SJCRH30 (cell line): ENCODE results near the gene CNST. TPM values are rescaled to one million over a fixed set of nuclear protein-coding genes. Genes with fewer than 3 reads are reported as not detected.
A peak's percentile ranks its signal among the peaks of the same experiment; 100 is the strongest.

Experiments used
- DNase-seq, 2 experiments: peaks; one replicate each; pipeline ENCODE4 v3.0.0-alpha.2; 2015 to 2020
- H3K27ac ChIP-seq: fragments of 250-450 bp; sonication (Bioruptor Pico); 2 replicates; pipeline ENCODE4 v1.5.1; 2020; ENCODE audit warnings: mild to moderate bottlenecking, moderate library complexity
- H3K27me3 ChIP-seq: fragments of 250-450 bp; sonication (Bioruptor Pico); 2 replicates; pipeline ENCODE4 v1.5.1; 2020; ENCODE audit warnings: mild to moderate bottlenecking, moderate library complexity
- H3K36me3 ChIP-seq: fragments of 250-450 bp; sonication (Bioruptor Pico); 2 replicates; pipeline ENCODE4 v1.5.1; 2020; ENCODE audit warnings: mild to moderate bottlenecking, moderate library complexity
- H3K4me1 ChIP-seq: fragments of 250-450 bp; sonication (Bioruptor Pico); 2 replicates; pipeline ENCODE4 v1.5.1; 2020; ENCODE audit warnings: mild to moderate bottlenecking, moderate library complexity
- H3K4me3 ChIP-seq: fragments of 250-450 bp; sonication (Bioruptor Pico); 2 replicates; pipeline ENCODE4 v1.5.1; 2020; ENCODE audit warnings: mild to moderate bottlenecking, moderate library complexity
- H3K9me3 ChIP-seq: fragments of 250-450 bp; sonication (Bioruptor Pico); replicated peaks from 2 replicates; pipeline ENCODE4 v1.5.1; 2020; ENCODE audit warnings: mild to moderate bottlenecking, moderate library complexity
- total RNA-seq: library from RNA; depleted of rRNA; stranded (reverse); fragments of >200 nt; shearing (Covaris generic); gene quantifications from 2 replicates; pipeline ENCODE4 v1.2.3, GENCODE V29; 2014

Gene CNST
- total RNA-seq, 1 experiment from 2014 or later = 17.7 TPM

- Histone ChIP-seq H3K4me3 (no peak overlapping the region), H3K4me1 (no peaks in the 10 kb centered on the region), H3K27me3 (no peaks in the 10 kb centered on the region), H3K27ac (no peak overlapping the region), H3K36me3 (peaks cover 9% of the 10 kb centered on the region), H3K9me3 (no peaks in the 10 kb centered on the region)
- DNase-seq = no peak
Observed at GRCh38 chr1:246638941-246639655, 72.8 kb downstream of the CNST start.

- no peak overlapping the region for H3K4me3 ChIP-seq
- H3K27ac ChIP-seq = no peak overlapping the region
- H3K36me3 ChIP-seq = peaks cover 6% of the 10 kb centered on the region
- no peak for DNase-seq
- no peaks in the 10 kb centered on the region for H3K27me3 ChIP-seq
- no peaks in the 10 kb centered on the region for H3K4me1 ChIP-seq
- no peaks in the 10 kb centered on the region for H3K9me3 ChIP-seq
Observed at GRCh38 chr1:246639732-246640131, 73.5 kb downstream of the CNST start.

GRCh38 chr1:246640747-246641146 lies 74.5 kb downstream of the CNST start:
- peaks cover 6% of the 10 kb centered on the region for H3K36me3 ChIP-seq
- no peak overlapping the region for H3K27ac ChIP-seq
- H3K4me3 ChIP-seq = no peak overlapping the region
- DNase-seq = no peak
- H3K27me3 ChIP-seq = no peaks in the 10 kb centered on the region
- H3K4me1 ChIP-seq = no peaks in the 10 kb centered on the region
- H3K9me3 ChIP-seq = no peaks in the 10 kb centered on the region

- H3K4me1 ChIP-seq = no peaks in the 10 kb centered on the region
- no peaks in the 10 kb centered on the region for H3K27me3 ChIP-seq
- H3K36me3 ChIP-seq = peaks cover 6% of the 10 kb centered on the region
- DNase-seq = no peak
- H3K4me3 ChIP-seq = no peak overlapping the region
- no peaks in the 10 kb centered on the region for H3K9me3 ChIP-seq
- no peak overlapping the region for H3K27ac ChIP-seq
Observed at GRCh38 chr1:246641394-246641793, 75.1 kb downstream of the CNST start.

GRCh38 chr1:246642719-246643118 lies 76.5 kb downstream of the CNST start:
- no peak overlapping the region for H3K27ac ChIP-seq
- H3K36me3 ChIP-seq = peaks cover 10% of the 10 kb centered on the region
- H3K9me3 ChIP-seq = no peaks in the 10 kb centered on the region
- H3K27me3 ChIP-seq = no peaks in the 10 kb centered on the region
- DNase-seq = no peak
- H3K4me3 ChIP-seq = no peak overlapping the region
- H3K4me1 ChIP-seq = no peaks in the 10 kb centered on the region

GRCh38 chr1:246647113-246647512 lies 80.9 kb downstream of the CNST start:
- Histone ChIP-seq H3K4me1 (no peaks in the 10 kb centered on the region), H3K36me3 (peaks cover 16% of the 10 kb centered on the region), H3K27me3 (no peaks in the 10 kb centered on the region), H3K9me3 (no peaks in the 10 kb centered on the region), H3K4me3 (no peak overlapping the region), H3K27ac (no peak overlapping the region)
- DNase-seq = peak; percentile 21 to 42

GRCh38 chr1:246647513-246647912 lies 81.3 kb downstream of the CNST start:
- Histone ChIP-seq H3K4me3 (no peak overlapping the region), H3K27ac (no peak overlapping the region), H3K27me3 (no peaks in the 10 kb centered on the region), H3K36me3 (peaks cover 16% of the 10 kb centered on the region), H3K4me1 (no peaks in the 10 kb centered on the region), H3K9me3 (no peaks in the 10 kb centered on the region)
- no peak for DNase-seq

- Histone ChIP-seq H3K36me3 (peaks cover 10% of the 10 kb centered on the region), H3K9me3 (no peaks in the 10 kb centered on the region), H3K4me3 (no peak overlapping the region), H3K4me1 (no peaks in the 10 kb centered on the region), H3K27me3 (no peaks in the 10 kb centered on the region), H3K27ac (no peak overlapping the region)
- no peak for DNase-seq
Observed at GRCh38 chr1:246651012-246651695, 84.9 kb downstream of the CNST start.

GRCh38 chr1:246658567-246658966 lies 92.3 kb downstream of the CNST start:
- Histone ChIP-seq H3K27ac (no peak overlapping the region), H3K27me3 (no peaks in the 10 kb centered on the region), H3K36me3 (peaks cover 4% of the 10 kb centered on the region), H3K4me1 (no peaks in the 10 kb centered on the region), H3K9me3 (no peaks in the 10 kb centered on the region), H3K4me3 (no peak overlapping the region)
- no peak for DNase-seq

- H3K27ac ChIP-seq = no peak overlapping the region
- H3K36me3 ChIP-seq = peaks cover 4% of the 10 kb centered on the region; the same call in 1 of the 2 replicates
- no peaks in the 10 kb centered on the region for H3K4me1 ChIP-seq
- no peaks in the 10 kb centered on the region for H3K27me3 ChIP-seq
- H3K4me3 ChIP-seq = no peak overlapping the region
- H3K9me3 ChIP-seq = no peaks in the 10 kb centered on the region
- DNase-seq = no peak
Observed at GRCh38 chr1:246659594-246660140, 93.4 kb downstream of the CNST start.

- no peaks in the 10 kb centered on the region for H3K27me3 ChIP-seq
- DNase-seq = no peak
- H3K27ac ChIP-seq = no peak overlapping the region
- H3K36me3 ChIP-seq = peaks cover 7% of the 10 kb centered on the region; the same call in 1 of the 2 replicates
- H3K9me3 ChIP-seq = no peaks in the 10 kb centered on the region
- no peaks in the 10 kb centered on the region for H3K4me1 ChIP-seq
- no peak overlapping the region for H3K4me3 ChIP-seq
Observed at GRCh38 chr1:246661451-246661850, 95.2 kb downstream of the CNST start.

- no peak for DNase-seq
- no peak overlapping the region for H3K4me3 ChIP-seq
- peaks cover 3% of the 10 kb centered on the region; the same call in 1 of the 2 replicates for H3K36me3 ChIP-seq
- no peak overlapping the region for H3K27ac ChIP-seq
- no peaks in the 10 kb centered on the region for H3K27me3 ChIP-seq
- no peaks in the 10 kb centered on the region for H3K4me1 ChIP-seq
- H3K9me3 ChIP-seq = no peaks in the 10 kb centered on the region
Observed at GRCh38 chr1:246667773-246668172, 101.5 kb downstream of the CNST start.

- no peak for DNase-seq
- H3K9me3 ChIP-seq = no peaks in the 10 kb centered on the region
- no peak overlapping the region for H3K27ac ChIP-seq
- H3K27me3 ChIP-seq = no peaks in the 10 kb centered on the region
- peaks cover 3% of the 10 kb centered on the region; the same call in 1 of the 2 replicates for H3K36me3 ChIP-seq
- no peak overlapping the region for H3K4me3 ChIP-seq
- no peaks in the 10 kb centered on the region for H3K4me1 ChIP-seq
Observed at GRCh38 chr1:246669659-246670058, 103.4 kb downstream of the CNST start.

- no peaks in the 10 kb centered on the region for H3K27me3 ChIP-seq
- DNase-seq = no peak
- H3K4me3 ChIP-seq = no peak overlapping the region
- no peaks in the 10 kb centered on the region for H3K4me1 ChIP-seq
- H3K27ac ChIP-seq = no peak overlapping the region
- no peaks in the 10 kb centered on the region for H3K9me3 ChIP-seq
- no peaks in the 10 kb centered on the region for H3K36me3 ChIP-seq
Observed at GRCh38 chr1:246674049-246674448, 107.8 kb downstream of the CNST start.

GRCh38 chr1:246677842-246678241 lies 111.6 kb downstream of the CNST start:
- DNase-seq = peak in 1 of 2 experiments; percentile 41

More at GRCh38 chr1:246677842-246678241, 111.6 kb downstream of the CNST start:
- Histone ChIP-seq H3K4me3 (no peak overlapping the region), H3K9me3 (no peaks in the 10 kb centered on the region), H3K27me3 (no peaks in the 10 kb centered on the region), H3K36me3 (no peaks in the 10 kb centered on the region), H3K27ac (no peak overlapping the region), H3K4me1 (peaks cover 19% of the 10 kb centered on the region)
